Tibial nerve (tissue), 4 donors: ENCODE data around the gene IQCM. TPM values are rescaled to one million over a fixed set of nuclear protein-coding genes. Genes with fewer than 3 reads are reported as not detected.

Source experiments
- DNase-seq, 2 donors: peaks; one replicate each; pipeline ENCODE4 v3.0.0-alpha.2; 2019; ENCODE audit warnings: low spot score in 2 of 2
- H3K27ac ChIP-seq, 4 donors: fragments of 200-600 bp; sonication (generic) in 3 of 4; one replicate each; pipeline ENCODE4 v1.5.1; 2017 to 2019; ENCODE audit warnings: mild to moderate bottlenecking in 1 of 4
- H3K27me3 ChIP-seq, 2 donors: fragments of 200-600 bp; sonication (generic) in 1 of 2; one replicate each; pipeline versions ENCODE4 v1.5.1 to v1.6.0; 2017 to 2019
- H3K36me3 ChIP-seq, 3 donors: fragments of 200-600 bp; sonication (generic); one replicate each; pipeline ENCODE4 v1.5.1; 2018 to 2019
- H3K4me1 ChIP-seq, 4 donors: fragments of 200-600 bp; sonication (generic) in 3 of 4; one replicate each; pipeline ENCODE4 v1.5.1; 2017 to 2019
- H3K4me3 ChIP-seq, 4 donors: fragments of 200-600 bp; sonication (generic) in 3 of 4; one replicate each; pipeline ENCODE4 v1.5.1; 2017 to 2019; ENCODE audit warnings: mild to moderate bottlenecking in 1 of 4, moderate library complexity in 1 of 4
- H3K9me3 ChIP-seq, 4 donors: fragments of 200-600 bp; sonication (generic) in 3 of 4; one replicate each; pipeline ENCODE4 v1.5.1; 2017 to 2019
- CTCF ChIP-seq, 5 experiments: fragments of 200-600 bp in 3 of 5; fragments of 450-650 bp in 2 of 5; sonication (generic) in 3 of 5; IDR thresholded peaks; one replicate each; pipeline ENCODE4 v1.5.1; 2016 to 2019; ENCODE audit warnings: antibody characterized with exemption in 5 of 5, mild to moderate bottlenecking in 3 of 5, moderate library complexity in 2 of 5
- EP300 ChIP-seq, 2 donors: sonication (generic); formaldehyde crosslinking; IDR thresholded peaks; one replicate each; pipeline ENCODE4 v1.6.1; 2017; ENCODE audit warnings: antibody characterized with exemption in 2 of 2, mild to moderate bottlenecking in 1 of 2
- POLR2A ChIP-seq, 2 donors: fragments of 450-650 bp; IDR thresholded peaks; one replicate each; pipeline ENCODE4 v1.6.1; 2017; ENCODE audit warnings: antibody characterized with exemption in 2 of 2, mild to moderate bottlenecking in 2 of 2, moderate library complexity in 2 of 2
- WGBS, 2 donors: methylation state at CpG; one replicate each; pipeline ENCODE4 v1.1.5; 2018; 5-methylcytosine and 5-hydroxymethylcytosine counted together
- total RNA-seq, 4 donors: library from RNA; depleted of rRNA; stranded (reverse); fragments of >200 nt; gene quantifications; one replicate each; pipeline ENCODE4 v1.1.0, GENCODE V29; 2016

Gene IQCM
- total RNA-seq, 4 donors from 2014 or later: not detected

- 100% methylated on average over 1 of the region's 1 CpG for WGBS, 2 donors
- DNase-seq: no peak
- TF ChIP-seq EP300 (IDR thresholded peaks at IDR 0.05) (no peak), POLR2A (IDR thresholded peaks at IDR 0.05) (no peak), CTCF (IDR thresholded peaks at IDR 0.05) (no peak)
- Histone ChIP-seq H3K36me3 (no peaks in the 10 kb centered on the region), H3K4me3 (no peak overlapping the region), H3K9me3 (peaks cover 0 to 20% (median 2%) of the 10 kb centered on the region in 4 donors), H3K27ac (no peak overlapping the region), H3K27me3 (no peaks in the 10 kb centered on the region), H3K4me1 (no peaks in the 10 kb centered on the region)
These were observed 209.9 kb downstream of the IQCM start for GRCh38 chr4:149605601-149606378.

GRCh38 chr4:149604827-149605226, 210.8 kb downstream of the IQCM start:
- Histone ChIP-seq H3K4me3 (no peak overlapping the region), H3K36me3 (no peaks in the 10 kb centered on the region), H3K27ac (no peak overlapping the region), H3K27me3 (no peaks in the 10 kb centered on the region), H3K9me3 (peaks cover 0 to 14% (median 1%) of the 10 kb centered on the region in 4 donors), H3K4me1 (no peaks in the 10 kb centered on the region)
- TF ChIP-seq CTCF (IDR thresholded peaks at IDR 0.05): no peak
- TF ChIP-seq EP300 (IDR thresholded peaks at IDR 0.05): no peak
- no peak for TF ChIP-seq POLR2A (IDR thresholded peaks at IDR 0.05)
- DNase-seq: no peak

- H3K27me3 ChIP-seq: no peaks in the 10 kb centered on the region
- H3K36me3 ChIP-seq: no peaks in the 10 kb centered on the region
- H3K9me3 ChIP-seq: peaks cover 0 to 6% (median 0%) of the 10 kb centered on the region in 4 donors
- TF ChIP-seq CTCF (IDR thresholded peaks at IDR 0.05) (no peak), POLR2A (IDR thresholded peaks at IDR 0.05) (no peak), EP300 (IDR thresholded peaks at IDR 0.05) (no peak)
- WGBS, 2 donors: 82 to 88% methylated on average over 2 of the region's 2 CpGs
- no peak overlapping the region for H3K4me3 ChIP-seq
- DNase-seq: no peak
- no peaks in the 10 kb centered on the region for H3K4me1 ChIP-seq
- no peak overlapping the region for H3K27ac ChIP-seq
These were observed 220.1 kb downstream of the IQCM start for GRCh38 chr4:149595500-149595899.

GRCh38 chr4:149589826-149590225, 225.8 kb downstream of the IQCM start:
- Histone ChIP-seq H3K4me1 (no peaks in the 10 kb centered on the region), H3K4me3 (no peak overlapping the region), H3K36me3 (no peaks in the 10 kb centered on the region), H3K27me3 (no peaks in the 10 kb centered on the region), H3K27ac (no peak overlapping the region), H3K9me3 (peaks cover 0 to 20% (median 3%) of the 10 kb centered on the region in 4 donors)
- no peak for TF ChIP-seq CTCF (IDR thresholded peaks at IDR 0.05)
- WGBS, 2 donors: 85 to 94% methylated on average over 1 of the region's 1 CpG
- DNase-seq: no peak

- no peak for TF ChIP-seq POLR2A (IDR thresholded peaks at IDR 0.05)
- no peak for TF ChIP-seq CTCF (IDR thresholded peaks at IDR 0.05)
- TF ChIP-seq EP300 (IDR thresholded peaks at IDR 0.05): no peak
These were observed 230.9 kb downstream of the IQCM start for GRCh38 chr4:149584722-149585121.

More at GRCh38 chr4:149584722-149585121, 230.9 kb downstream of the IQCM start:
- 52 to 76% methylated on average over 1 of the region's 1 CpG for WGBS, 2 donors
- no peaks in the 10 kb centered on the region for H3K36me3 ChIP-seq
- H3K4me1 ChIP-seq: no peaks in the 10 kb centered on the region
- H3K9me3 ChIP-seq: peaks cover 0 to 14% (median 3%) of the 10 kb centered on the region in 4 donors
- no peaks in the 10 kb centered on the region for H3K27me3 ChIP-seq
- H3K4me3 ChIP-seq: no peak overlapping the region
- no peak for DNase-seq
- no peak overlapping the region for H3K27ac ChIP-seq
